Hematopoietic multipotent progenitor cell treated with erythropoietin and hydrocortisone succinate and interleukin-3 and kit ligand, for 6 days (in vitro differentiated cells): ENCODE measurements around the gene CC2D2B.
"Not testable (repeated sequence)": the region's sequence is repeated elsewhere in the genome, so short reads cannot be mapped to it uniquely, and the experiment has no call there.

Experiments used
- DNase-seq: peaks from one replicate; pipeline ENCODE4 v3.0.0-alpha.2; 2015

CC2D2B gene

GRCh38 chr10:96022739-96023138, 115.0 kb downstream of the CC2D2B start:
- no peak for DNase-seq

- DNase-seq = no peak
Measured at GRCh38 chr10:96023168-96023567, 115.4 kb downstream of the CC2D2B start.

GRCh38 chr10:96025566-96025965, 117.8 kb downstream of the CC2D2B start:
- peak; percentile 60 for DNase-seq

GRCh38 chr10:96034625-96035024, 126.8 kb downstream of the CC2D2B start:
- no peak for DNase-seq

GRCh38 chr10:96038476-96039387, 131.0 kb downstream of the CC2D2B start:
- no peak for DNase-seq

- DNase-seq = no peak
Measured at GRCh38 chr10:96041146-96041545, 133.4 kb downstream of the CC2D2B start.

- DNase-seq = peak; percentile 92
Measured at GRCh38 chr10:96043033-96043892, 135.5 kb downstream of the CC2D2B start, which contains the start of gene CCNJ. Gene CCNJ, plus strand, starts transcription at chr10:96043583. Its CDS starts 811 bp downstream, at chr10:96044394.

- peak; percentile 66 for DNase-seq
Measured at GRCh38 chr10:96043893-96044715, 136.3 kb downstream of the CC2D2B start.

GRCh38 chr10:96044736-96045135, 137.0 kb downstream of the CC2D2B start:
- DNase-seq = peak; percentile 77

GRCh38 chr10:96046546-96046945, 138.8 kb downstream of the CC2D2B start:
- DNase-seq = peak; percentile 27

- no peak for DNase-seq
Measured at GRCh38 chr10:96047004-96047649, 139.4 kb downstream of the CC2D2B start.

- DNase-seq = not testable (repeated sequence)
Measured at GRCh38 chr10:96047925-96048324, 140.2 kb downstream of the CC2D2B start.

- DNase-seq = no peak
Measured at GRCh38 chr10:96049340-96049739, 141.6 kb downstream of the CC2D2B start.

- no peak for DNase-seq
Measured at GRCh38 chr10:96053985-96054384, 146.2 kb downstream of the CC2D2B start.

- no peak for DNase-seq
Measured at GRCh38 chr10:96056787-96057186, 149.0 kb downstream of the CC2D2B start.

- DNase-seq = no peak
Measured at GRCh38 chr10:96061232-96061631, 153.5 kb downstream of the CC2D2B start.

GRCh38 chr10:96072674-96073073, 164.9 kb downstream of the CC2D2B start:
- no peak for DNase-seq

- no peak for DNase-seq
Measured at GRCh38 chr10:96073722-96074121, 165.9 kb downstream of the CC2D2B start.

GRCh38 chr10:96074776-96075175, 167.0 kb downstream of the CC2D2B start:
- no peak for DNase-seq

GRCh38 chr10:96075977-96076376, 168.2 kb downstream of the CC2D2B start:
- no peak for DNase-seq

- DNase-seq = no peak
Measured at GRCh38 chr10:96077156-96077555, 169.4 kb downstream of the CC2D2B start.

- DNase-seq = no peak
Measured at GRCh38 chr10:96082153-96082552, 174.4 kb downstream of the CC2D2B start.
